ENCODE data around the gene FST. TPM values are rescaled to one million over a fixed set of nuclear protein-coding genes. Genes with fewer than 3 reads are reported as not detected.

Gene FST
- total and polyA plus RNA-seq, 10 of the 15 experiments (the other 5 are each of a cell fraction or from before 2014, with no cell fraction given): 0.23 TPM; not detected in 9

GRCh38 chr5:53456366-53456765 lies 24.1 kb upstream of the FST start (continued):
- TF ChIP-seq HSF1 (IDR thresholded peaks at IDR 0.05; ENCODE audit: low read depth, low read length): no peak
- TF ChIP-seq SUZ12 (IDR thresholded peaks at IDR 0.05; ENCODE audit: unreplicated experiment): no peak
- no peak for TF ChIP-seq SMC3 (IDR thresholded peaks at IDR 0.05; ENCODE audit: borderline replicate concordance, low read length)

- ChIA-PET RAD21 (ENCODE audit: unreplicated experiment) (no interaction called here), CTCF (interaction anchor here (1.7 kb wide), 1 partner anchor 14 kb away, joined by 4 read pairs; no protein-coding TSS in a partner anchor), POLR2A (no interaction called here), SMC1A (ENCODE audit: uncharacterized antibody, unreplicated experiment) (no interaction called here)
- no peaks in the 10 kb centered on the region for H3K79me2 ChIP-seq (ENCODE audit: control insufficient read depth, insufficient read depth, low read length)
- no peak overlapping the region for H3K27ac ChIP-seq (ENCODE audit: control insufficient read depth, insufficient read depth)
- H3K9me3 ChIP-seq (replicated peaks; ENCODE audit: control insufficient read depth, insufficient read depth, low read length): no peaks in the 10 kb centered on the region; the same call in 2 of the 3 replicates
- intact Hi-C loops (cut with micrococcal nuclease; ENCODE audit: unreplicated experiment) (no loop called here), in situ Hi-C loops (cut with MboI) (no loop called here)
- H3K4me1 ChIP-seq (ENCODE audit: control insufficient read depth, insufficient read depth, low read length): no peaks in the 10 kb centered on the region
- TF ChIP-seq NR2C2 (IDR thresholded peaks at IDR 0.05; ENCODE audit: borderline replicate concordance, control insufficient read depth, insufficient read length, low read depth) (no peak), RUNX3 (IDR thresholded peaks at IDR 0.05; ENCODE audit: low read length) (no peak), ZNF217 (IDR thresholded peaks at IDR 0.05) (no peak), JUND (IDR thresholded peaks at IDR 0.05; ENCODE audit: low read depth, low read length) (no peak), HDAC2 (IDR thresholded peaks at IDR 0.05) (no peak), NRF1 (conservative IDR thresholded peaks at IDR 0.05; ENCODE audit: low read depth, low read length) (no peak), NBN (IDR thresholded peaks at IDR 0.05) (no peak), SKIL (IDR thresholded peaks at IDR 0.05; ENCODE audit: low read depth, poor library complexity, severe bottlenecking) (no peak), PML (IDR thresholded peaks at IDR 0.05; ENCODE audit: low read length) (no peak), SMC3 (IDR thresholded peaks at IDR 0.05; ENCODE audit: borderline replicate concordance, low read length) (no peak), PAX5 (IDR thresholded peaks at IDR 0.05; ENCODE audit: borderline replicate concordance, low read depth, low read length) (no peak), RAD51 (IDR thresholded peaks at IDR 0.05) (no peak), SP1 (IDR thresholded peaks at IDR 0.05; ENCODE audit: low read depth, low read length) (no peak)
- TF ChIP-seq, protein P1, sequence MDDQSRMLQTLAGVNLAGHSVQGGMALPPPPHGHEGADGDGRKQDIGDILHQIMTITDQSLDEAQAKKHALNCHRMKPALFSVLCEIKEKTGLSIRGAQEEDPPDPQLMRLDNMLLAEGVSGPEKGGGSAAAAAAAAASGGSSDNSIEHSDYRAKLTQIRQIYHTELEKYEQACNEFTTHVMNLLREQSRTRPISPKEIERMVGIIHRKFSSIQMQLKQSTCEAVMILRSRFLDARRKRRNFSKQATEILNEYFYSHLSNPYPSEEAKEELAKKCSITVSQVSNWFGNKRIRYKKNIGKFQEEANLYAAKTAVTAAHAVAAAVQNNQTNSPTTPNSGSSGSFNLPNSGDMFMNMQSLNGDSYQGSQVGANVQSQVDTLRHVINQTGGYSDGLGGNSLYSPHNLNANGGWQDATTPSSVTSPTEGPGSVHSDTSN (IDR thresholded peaks at IDR 0.05; ENCODE audit: insufficient replicate concordance, low read depth, low read length): no peak
- H3K4me2 ChIP-seq (ENCODE audit: control insufficient read depth, insufficient read depth): no peak overlapping the region
- H3K27me3 ChIP-seq (replicated peaks in 1 of 2; ENCODE audit: control insufficient read depth in 2 of 2, insufficient read depth in 2 of 2, low read length in 1 of 2): peaks cover 0 to 5% of the 10 kb centered on the region in 2 experiments; a peak in 1 of 4 replicates
- H2AFZ ChIP-seq (ENCODE audit: control insufficient read depth, low read depth, low read length): no peak overlapping the region
- H3K36me3 ChIP-seq (ENCODE audit: control insufficient read depth in 2 of 2, insufficient read depth in 2 of 2, low read length in 1 of 2): no peaks in the 10 kb centered on the region
- DNase-seq (ENCODE audit: low read depth, low spot score) (no peak), FAIRE-seq (no peak), ATAC-seq (no peak)
- H4K20me1 ChIP-seq (ENCODE audit: control insufficient read depth, insufficient read depth): no peaks in the 10 kb centered on the region
- H3K4me3 ChIP-seq: no peak overlapping the region
- WGBS (ENCODE audit: insufficient coverage, insufficient replicate concordance, low lambda C conversion rate, missing lambda C conversion rate): 49% methylated on average over 2 of the region's 2 CpGs
- no peak overlapping the region for H3K9ac ChIP-seq (ENCODE audit: control insufficient read depth, insufficient read depth, low read length)
- BruUV-seq (replicated peaks): no TSS peak
Observed at GRCh38 chr5:53463909-53464621, 16.4 kb upstream of the FST start.

All from GM12878 (cell line).